Measurements from ENCODE around the gene IKZF2. TPM values are rescaled to one million over a fixed set of nuclear protein-coding genes. Genes with fewer than 3 reads are reported as not detected.

Gene IKZF2
- total RNA-seq, 1 experiment from 2014 or later = 3.0 TPM

GRCh38 chr2:213090772-213091171 lies 60.6 kb downstream of the IKZF2 start:
- Mint-ChIP-seq H3K27ac (no peak overlapping the region), H3K4me3 (no peak overlapping the region), H3K27me3 (ENCODE audit: low read depth) (no peaks in the 10 kb centered on the region), H3K9me3 (no peaks in the 10 kb centered on the region), H3K36me3 (ENCODE audit: insufficient read depth in 1 of 3, low read depth in 3 of 3) (no peaks in the 10 kb centered on the region), H3K4me1 (peaks cover 12 to 13% of the 10 kb centered on the region in 2 experiments)
- H2BK15ac ChIP-seq (ENCODE audit: low read depth, low read length) = no peak overlapping the region
- H3K14ac ChIP-seq (ENCODE audit: insufficient read depth, low read length) = no peak overlapping the region
- no peak overlapping the region for H3T11ph ChIP-seq (ENCODE audit: low read length)
- no peak overlapping the region for H3K9ac ChIP-seq (ENCODE audit: extremely low read depth, insufficient read length, low read length)
- no peaks in the 10 kb centered on the region for H3K9me3 ChIP-seq (ENCODE audit: control insufficient read depth, low read depth, low read length)
- no peak overlapping the region for H2BK12ac ChIP-seq (ENCODE audit: insufficient read length, low read depth, low read length)
- no peaks in the 10 kb centered on the region for H3K79me1 ChIP-seq (ENCODE audit: insufficient read depth, low read depth, low read length, poor library complexity, severe bottlenecking)
- no peaks in the 10 kb centered on the region; the same call in 1 of the 2 replicates for H3K4me1 ChIP-seq (ENCODE audit: insufficient read depth, low read length)
- H3K27me3 ChIP-seq (ENCODE audit: insufficient read depth, low read length) = no peaks in the 10 kb centered on the region
- H3K4me2 ChIP-seq (ENCODE audit: insufficient read depth, insufficient read length, low read length) = no peak overlapping the region
- no peak overlapping the region for H2AK5ac ChIP-seq (ENCODE audit: insufficient read length, low read length)
- H3K18ac ChIP-seq (ENCODE audit: insufficient read length, low read depth, low read length) = no peak overlapping the region
- WGBS (ENCODE audit: extremely low coverage, insufficient read length, low lambda C conversion rate) = no CpG with 5 or more reads among the region's 3 CpGs
- H2BK20ac ChIP-seq (ENCODE audit: low read depth, low read length, poor library complexity, severe bottlenecking) = no peak overlapping the region
- no peak overlapping the region for H4K5ac ChIP-seq (ENCODE audit: insufficient read length, low read depth, low read length)
- H3K23ac ChIP-seq (ENCODE audit: insufficient read length, low read depth, low read length) = no peak overlapping the region
- no peak overlapping the region for H3K56ac ChIP-seq (ENCODE audit: insufficient read length, low read depth, low read length)
- no peak overlapping the region for H2BK120ac ChIP-seq (ENCODE audit: low read depth, low read length, poor library complexity, severe bottlenecking)
- H4K20me1 ChIP-seq (ENCODE audit: control insufficient read depth, insufficient read depth, insufficient read length) = no peaks in the 10 kb centered on the region
- H4K91ac ChIP-seq (ENCODE audit: insufficient read length, low read depth, low read length) = no peak overlapping the region
- H3K27ac ChIP-seq (ENCODE audit: insufficient read length, low read depth, low read length) = no peak overlapping the region
- no peak overlapping the region for H4K8ac ChIP-seq (replicated peaks; ENCODE audit: insufficient read length, low read depth, low read length)
- no peaks in the 10 kb centered on the region for H3K79me2 ChIP-seq (ENCODE audit: insufficient read depth, low read length)
- no peak for DNase-seq
- H2AFZ ChIP-seq (ENCODE audit: low read length) = no peak overlapping the region
- TF ChIP-seq CTCF (conservative IDR thresholded peaks at IDR 0.05) = no peak
- no peaks in the 10 kb centered on the region for H3K23me2 ChIP-seq (ENCODE audit: insufficient read length, low read depth, low read length, poor library complexity, severe bottlenecking)
- H3K4ac ChIP-seq (ENCODE audit: low read depth, low read length) = no peak overlapping the region
- no peak overlapping the region for H2BK5ac ChIP-seq (ENCODE audit: insufficient read length, low read length)
